ENCODE results near the gene SDK1.

DNA sequence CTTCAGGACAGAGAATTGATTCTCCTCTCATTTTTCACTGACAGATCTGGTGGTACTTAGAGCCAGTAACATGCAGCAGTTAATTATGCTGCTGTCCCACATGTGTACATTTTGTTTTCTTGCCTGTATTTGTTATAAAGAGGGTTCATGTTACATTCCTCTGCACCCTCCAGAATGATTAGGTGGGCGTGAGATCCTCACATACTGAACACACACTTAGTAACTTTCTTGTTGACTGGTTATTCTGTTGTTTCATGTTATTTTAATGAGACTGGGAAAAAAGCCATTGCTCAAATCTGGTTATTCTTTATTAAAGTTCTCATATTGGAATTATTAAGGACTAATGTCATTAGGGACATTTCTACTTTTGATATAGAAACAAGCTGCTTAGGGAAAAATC is 409.1 kb downstream of the SDK1 start:
- no peak for TF ChIP-seq BCL11A (tag by site-specific recombination; IDR thresholded peaks at IDR 0.05; ENCODE audit: low read depth)
- TF ChIP-seq, protein P1, sequence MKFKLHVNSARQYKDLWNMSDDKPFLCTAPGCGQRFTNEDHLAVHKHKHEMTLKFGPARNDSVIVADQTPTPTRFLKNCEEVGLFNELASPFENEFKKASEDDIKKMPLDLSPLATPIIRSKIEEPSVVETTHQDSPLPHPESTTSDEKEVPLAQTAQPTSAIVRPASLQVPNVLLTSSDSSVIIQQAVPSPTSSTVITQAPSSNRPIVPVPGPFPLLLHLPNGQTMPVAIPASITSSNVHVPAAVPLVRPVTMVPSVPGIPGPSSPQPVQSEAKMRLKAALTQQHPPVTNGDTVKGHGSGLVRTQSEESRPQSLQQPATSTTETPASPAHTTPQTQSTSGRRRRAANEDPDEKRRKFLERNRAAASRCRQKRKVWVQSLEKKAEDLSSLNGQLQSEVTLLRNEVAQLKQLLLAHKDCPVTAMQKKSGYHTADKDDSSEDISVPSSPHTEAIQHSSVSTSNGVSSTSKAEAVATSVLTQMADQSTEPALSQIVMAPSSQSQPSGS (tag by site-specific recombination; IDR thresholded peaks at IDR 0.05; ENCODE audit: low read depth) = no peak
- TF ChIP-seq, protein P2, sequence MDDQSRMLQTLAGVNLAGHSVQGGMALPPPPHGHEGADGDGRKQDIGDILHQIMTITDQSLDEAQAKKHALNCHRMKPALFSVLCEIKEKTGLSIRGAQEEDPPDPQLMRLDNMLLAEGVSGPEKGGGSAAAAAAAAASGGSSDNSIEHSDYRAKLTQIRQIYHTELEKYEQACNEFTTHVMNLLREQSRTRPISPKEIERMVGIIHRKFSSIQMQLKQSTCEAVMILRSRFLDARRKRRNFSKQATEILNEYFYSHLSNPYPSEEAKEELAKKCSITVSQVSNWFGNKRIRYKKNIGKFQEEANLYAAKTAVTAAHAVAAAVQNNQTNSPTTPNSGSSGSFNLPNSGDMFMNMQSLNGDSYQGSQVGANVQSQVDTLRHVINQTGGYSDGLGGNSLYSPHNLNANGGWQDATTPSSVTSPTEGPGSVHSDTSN (CRISPR knock-in tag; IDR thresholded peaks at IDR 0.05) = no peak
- TF ChIP-seq, protein P3, sequence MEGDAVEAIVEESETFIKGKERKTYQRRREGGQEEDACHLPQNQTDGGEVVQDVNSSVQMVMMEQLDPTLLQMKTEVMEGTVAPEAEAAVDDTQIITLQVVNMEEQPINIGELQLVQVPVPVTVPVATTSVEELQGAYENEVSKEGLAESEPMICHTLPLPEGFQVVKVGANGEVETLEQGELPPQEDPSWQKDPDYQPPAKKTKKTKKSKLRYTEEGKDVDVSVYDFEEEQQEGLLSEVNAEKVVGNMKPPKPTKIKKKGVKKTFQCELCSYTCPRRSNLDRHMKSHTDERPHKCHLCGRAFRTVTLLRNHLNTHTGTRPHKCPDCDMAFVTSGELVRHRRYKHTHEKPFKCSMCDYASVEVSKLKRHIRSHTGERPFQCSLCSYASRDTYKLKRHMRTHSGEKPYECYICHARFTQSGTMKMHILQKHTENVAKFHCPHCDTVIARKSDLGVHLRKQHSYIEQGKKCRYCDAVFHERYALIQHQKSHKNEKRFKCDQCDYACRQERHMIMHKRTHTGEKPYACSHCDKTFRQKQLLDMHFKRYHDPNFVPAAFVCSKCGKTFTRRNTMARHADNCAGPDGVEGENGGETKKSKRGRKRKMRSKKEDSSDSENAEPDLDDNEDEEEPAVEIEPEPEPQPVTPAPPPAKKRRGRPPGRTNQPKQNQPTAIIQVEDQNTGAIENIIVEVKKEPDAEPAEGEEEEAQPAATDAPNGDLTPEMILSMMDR (tag by site-specific recombination; IDR thresholded peaks at IDR 0.05) = no peak
- TF ChIP-seq ZNF174 (tag by site-specific recombination; IDR thresholded peaks at IDR 0.05) = no peak
- TF ChIP-seq, protein P4, sequence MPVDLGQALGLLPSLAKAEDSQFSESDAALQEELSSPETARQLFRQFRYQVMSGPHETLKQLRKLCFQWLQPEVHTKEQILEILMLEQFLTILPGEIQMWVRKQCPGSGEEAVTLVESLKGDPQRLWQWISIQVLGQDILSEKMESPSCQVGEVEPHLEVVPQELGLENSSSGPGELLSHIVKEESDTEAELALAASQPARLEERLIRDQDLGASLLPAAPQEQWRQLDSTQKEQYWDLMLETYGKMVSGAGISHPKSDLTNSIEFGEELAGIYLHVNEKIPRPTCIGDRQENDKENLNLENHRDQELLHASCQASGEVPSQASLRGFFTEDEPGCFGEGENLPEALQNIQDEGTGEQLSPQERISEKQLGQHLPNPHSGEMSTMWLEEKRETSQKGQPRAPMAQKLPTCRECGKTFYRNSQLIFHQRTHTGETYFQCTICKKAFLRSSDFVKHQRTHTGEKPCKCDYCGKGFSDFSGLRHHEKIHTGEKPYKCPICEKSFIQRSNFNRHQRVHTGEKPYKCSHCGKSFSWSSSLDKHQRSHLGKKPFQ (tag by site-specific recombination; IDR thresholded peaks at IDR 0.05) = no peak
- TF ChIP-seq, protein P5, sequence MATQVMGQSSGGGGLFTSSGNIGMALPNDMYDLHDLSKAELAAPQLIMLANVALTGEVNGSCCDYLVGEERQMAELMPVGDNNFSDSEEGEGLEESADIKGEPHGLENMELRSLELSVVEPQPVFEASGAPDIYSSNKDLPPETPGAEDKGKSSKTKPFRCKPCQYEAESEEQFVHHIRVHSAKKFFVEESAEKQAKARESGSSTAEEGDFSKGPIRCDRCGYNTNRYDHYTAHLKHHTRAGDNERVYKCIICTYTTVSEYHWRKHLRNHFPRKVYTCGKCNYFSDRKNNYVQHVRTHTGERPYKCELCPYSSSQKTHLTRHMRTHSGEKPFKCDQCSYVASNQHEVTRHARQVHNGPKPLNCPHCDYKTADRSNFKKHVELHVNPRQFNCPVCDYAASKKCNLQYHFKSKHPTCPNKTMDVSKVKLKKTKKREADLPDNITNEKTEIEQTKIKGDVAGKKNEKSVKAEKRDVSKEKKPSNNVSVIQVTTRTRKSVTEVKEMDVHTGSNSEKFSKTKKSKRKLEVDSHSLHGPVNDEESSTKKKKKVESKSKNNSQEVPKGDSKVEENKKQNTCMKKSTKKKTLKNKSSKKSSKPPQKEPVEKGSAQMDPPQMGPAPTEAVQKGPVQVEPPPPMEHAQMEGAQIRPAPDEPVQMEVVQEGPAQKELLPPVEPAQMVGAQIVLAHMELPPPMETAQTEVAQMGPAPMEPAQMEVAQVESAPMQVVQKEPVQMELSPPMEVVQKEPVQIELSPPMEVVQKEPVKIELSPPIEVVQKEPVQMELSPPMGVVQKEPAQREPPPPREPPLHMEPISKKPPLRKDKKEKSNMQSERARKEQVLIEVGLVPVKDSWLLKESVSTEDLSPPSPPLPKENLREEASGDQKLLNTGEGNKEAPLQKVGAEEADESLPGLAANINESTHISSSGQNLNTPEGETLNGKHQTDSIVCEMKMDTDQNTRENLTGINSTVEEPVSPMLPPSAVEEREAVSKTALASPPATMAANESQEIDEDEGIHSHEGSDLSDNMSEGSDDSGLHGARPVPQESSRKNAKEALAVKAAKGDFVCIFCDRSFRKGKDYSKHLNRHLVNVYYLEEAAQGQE (tag by site-specific recombination; IDR thresholded peaks at IDR 0.05) = no peak
- no peak for TF ChIP-seq SETDB1 (IDR thresholded peaks at IDR 0.05; ENCODE audit: insufficient read length, low read length)
- TF ChIP-seq ZNF530 (tag by site-specific recombination; IDR thresholded peaks at IDR 0.05; ENCODE audit: low read depth) = no peak
- TF ChIP-seq ZBTB7A (tag by site-specific recombination; IDR thresholded peaks at IDR 0.05; ENCODE audit: low read depth) = no peak
- TF ChIP-seq, protein P6, sequence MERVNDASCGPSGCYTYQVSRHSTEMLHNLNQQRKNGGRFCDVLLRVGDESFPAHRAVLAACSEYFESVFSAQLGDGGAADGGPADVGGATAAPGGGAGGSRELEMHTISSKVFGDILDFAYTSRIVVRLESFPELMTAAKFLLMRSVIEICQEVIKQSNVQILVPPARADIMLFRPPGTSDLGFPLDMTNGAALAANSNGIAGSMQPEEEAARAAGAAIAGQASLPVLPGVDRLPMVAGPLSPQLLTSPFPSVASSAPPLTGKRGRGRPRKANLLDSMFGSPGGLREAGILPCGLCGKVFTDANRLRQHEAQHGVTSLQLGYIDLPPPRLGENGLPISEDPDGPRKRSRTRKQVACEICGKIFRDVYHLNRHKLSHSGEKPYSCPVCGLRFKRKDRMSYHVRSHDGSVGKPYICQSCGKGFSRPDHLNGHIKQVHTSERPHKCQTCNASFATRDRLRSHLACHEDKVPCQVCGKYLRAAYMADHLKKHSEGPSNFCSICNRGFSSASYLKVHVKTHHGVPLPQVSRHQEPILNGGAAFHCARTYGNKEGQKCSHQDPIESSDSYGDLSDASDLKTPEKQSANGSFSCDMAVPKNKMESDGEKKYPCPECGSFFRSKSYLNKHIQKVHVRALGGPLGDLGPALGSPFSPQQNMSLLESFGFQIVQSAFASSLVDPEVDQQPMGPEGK (tag by site-specific recombination; IDR thresholded peaks at IDR 0.05) = no peak
- no peak for TF ChIP-seq ZNF707 (tag by site-specific recombination; IDR thresholded peaks at IDR 0.05)
- TF ChIP-seq, protein P7, sequence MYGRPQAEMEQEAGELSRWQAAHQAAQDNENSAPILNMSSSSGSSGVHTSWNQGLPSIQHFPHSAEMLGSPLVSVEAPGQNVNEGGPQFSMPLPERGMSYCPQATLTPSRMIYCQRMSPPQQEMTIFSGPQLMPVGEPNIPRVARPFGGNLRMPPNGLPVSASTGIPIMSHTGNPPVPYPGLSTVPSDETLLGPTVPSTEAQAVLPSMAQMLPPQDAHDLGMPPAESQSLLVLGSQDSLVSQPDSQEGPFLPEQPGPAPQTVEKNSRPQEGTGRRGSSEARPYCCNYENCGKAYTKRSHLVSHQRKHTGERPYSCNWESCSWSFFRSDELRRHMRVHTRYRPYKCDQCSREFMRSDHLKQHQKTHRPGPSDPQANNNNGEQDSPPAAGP (tag by site-specific recombination; IDR thresholded peaks at IDR 0.05) = no peak

Measured in HEK293 (cell line).